Muscle of arm (tissue), 12 donors: ENCODE data around the gene ZNF385A. TPM values are rescaled to one million over a fixed set of nuclear protein-coding genes. Genes with fewer than 3 reads are reported as not detected.

Source experiments
- DNase-seq: peaks from one replicate; pipeline ENCODE4 v3.0.0-alpha.2; 2013
- polyA plus RNA-seq, 12 donors: library from polyadenylated mRNA; unstranded; fragments of 120-200 nt; gene quantifications; one replicate each; pipeline ENCODE4 v1.2.1, GENCODE V29; 2013; ENCODE audit not compliant: insufficient read length in 12 of 12

ZNF385A gene
- polyA plus RNA-seq, 12 donors = 6.6 to 50.4 (median 20.6) TPM; not detected in 1

- DNase-seq = no peak
Measured at GRCh38 chr12:54393743-54394142, 9.2 kb upstream of the ZNF385A start.

- DNase-seq = no peak
Measured at GRCh38 chr12:54393207-54393609, 8.7 kb upstream of the ZNF385A start.

- no peak for DNase-seq
Measured at GRCh38 chr12:54392485-54393206, 8.1 kb upstream of the ZNF385A start.

- DNase-seq = no peak
Measured at GRCh38 chr12:54390668-54391551, 6.4 kb upstream of the ZNF385A start.

- no peak for DNase-seq
Measured at GRCh38 chr12:54390176-54390667, 5.7 kb upstream of the ZNF385A start.

GRCh38 chr12:54389607-54390175 lies 5.2 kb upstream of the ZNF385A start:
- DNase-seq = no peak

GRCh38 chr12:54389134-54389508 lies 4.6 kb upstream of the ZNF385A start:
- DNase-seq = no peak

- no peak for DNase-seq
Measured at GRCh38 chr12:54388237-54389133, 4.0 kb upstream of the ZNF385A start.

- DNase-seq = no peak
Measured at GRCh38 chr12:54387114-54387467, 2.6 kb upstream of the ZNF385A start.

- DNase-seq = no peak
Measured at GRCh38 chr12:54386403-54387113, 2.0 kb upstream of the ZNF385A start.

GRCh38 chr12:54385251-54385914 lies 850 bp upstream of the ZNF385A start:
- no peak for DNase-seq

- DNase-seq = no peak
Measured at GRCh38 chr12:54383041-54383609, 1.4 kb downstream of the ZNF385A start.

- DNase-seq = no peak
Measured at GRCh38 chr12:54381136-54381535, 3.4 kb downstream of the ZNF385A start.

GRCh38 chr12:54379398-54380201 lies 4.9 kb downstream of the ZNF385A start:
- DNase-seq = peak; percentile 89

GRCh38 chr12:54378796-54379397 lies 5.6 kb downstream of the ZNF385A start:
- DNase-seq = no peak

- DNase-seq = no peak
Measured at GRCh38 chr12:54377797-54378515, 6.6 kb downstream of the ZNF385A start.

- DNase-seq = no peak
Measured at GRCh38 chr12:54377007-54377406, 7.5 kb downstream of the ZNF385A start.

GRCh38 chr12:54376596-54376995 lies 7.9 kb downstream of the ZNF385A start:
- no peak for DNase-seq
